NCI-H1048 (cell line): ENCODE measurements around the gene OR13J1.

Experiments used
- DNase-seq: peaks from one replicate; lab custom pipeline; 2025; lab: John Stamatoyannopoulos, UW

The OR13J1 gene

DNA sequence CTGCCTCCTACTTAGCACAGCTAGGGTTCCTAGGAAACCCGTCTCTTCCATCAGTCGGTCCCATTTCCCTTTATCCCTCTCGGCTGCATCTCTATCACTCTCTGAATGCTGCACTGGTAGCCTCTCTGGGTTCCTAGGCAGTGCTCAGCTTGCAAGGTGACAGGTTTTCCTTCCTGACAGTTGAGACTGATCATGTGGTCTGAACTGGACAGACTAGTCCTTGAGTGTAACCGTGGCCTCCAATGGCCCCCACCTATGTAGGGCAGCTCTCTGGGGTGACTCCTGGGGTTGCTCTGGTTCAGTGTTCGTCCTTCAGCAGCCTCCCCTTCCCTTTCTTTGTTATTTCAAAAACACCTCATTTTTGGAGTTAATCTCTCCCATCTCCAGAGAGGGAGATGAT lies 37.4 kb downstream of the OR13J1 start:
- no peak for DNase-seq

DNA sequence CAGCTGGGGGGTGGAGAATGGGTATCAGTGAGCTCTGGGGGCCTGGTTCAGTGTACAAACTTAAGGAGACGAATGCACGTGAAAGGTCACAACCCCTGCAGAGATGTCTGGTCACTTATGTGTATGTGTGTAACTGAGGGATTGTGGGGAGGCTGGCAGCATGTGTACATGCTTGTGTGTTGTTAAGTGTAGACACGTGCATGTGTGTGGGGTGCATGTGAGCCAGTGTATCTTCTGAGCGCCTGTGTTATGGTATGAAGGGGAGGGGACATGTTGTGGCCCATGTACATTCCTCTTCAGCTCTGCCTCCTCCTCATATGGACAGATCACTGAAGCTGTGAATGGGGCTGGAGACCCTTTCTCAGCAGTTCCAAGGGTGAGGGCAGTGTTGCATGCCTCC lies 39.2 kb downstream of the OR13J1 start:
- DNase-seq, result no peak

DNA sequence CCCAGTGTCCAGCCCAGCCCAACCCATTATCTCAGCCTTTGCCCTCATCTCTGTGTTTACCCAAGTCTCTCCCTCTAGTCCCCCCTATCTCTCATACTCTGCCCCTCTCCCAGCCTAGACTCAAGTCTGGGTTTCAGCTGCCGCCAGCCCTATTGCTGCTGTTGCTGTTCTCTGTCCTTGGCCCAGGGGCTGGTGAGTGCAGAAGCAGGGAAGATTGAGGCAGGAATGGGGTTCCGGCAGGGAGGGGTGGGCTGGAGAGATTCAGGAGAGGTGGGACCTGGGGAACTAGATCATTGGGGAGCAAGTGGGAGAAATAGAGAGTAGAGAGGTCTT lies 40.5 kb downstream of the OR13J1 start:
- DNase-seq, result no peak

DNA sequence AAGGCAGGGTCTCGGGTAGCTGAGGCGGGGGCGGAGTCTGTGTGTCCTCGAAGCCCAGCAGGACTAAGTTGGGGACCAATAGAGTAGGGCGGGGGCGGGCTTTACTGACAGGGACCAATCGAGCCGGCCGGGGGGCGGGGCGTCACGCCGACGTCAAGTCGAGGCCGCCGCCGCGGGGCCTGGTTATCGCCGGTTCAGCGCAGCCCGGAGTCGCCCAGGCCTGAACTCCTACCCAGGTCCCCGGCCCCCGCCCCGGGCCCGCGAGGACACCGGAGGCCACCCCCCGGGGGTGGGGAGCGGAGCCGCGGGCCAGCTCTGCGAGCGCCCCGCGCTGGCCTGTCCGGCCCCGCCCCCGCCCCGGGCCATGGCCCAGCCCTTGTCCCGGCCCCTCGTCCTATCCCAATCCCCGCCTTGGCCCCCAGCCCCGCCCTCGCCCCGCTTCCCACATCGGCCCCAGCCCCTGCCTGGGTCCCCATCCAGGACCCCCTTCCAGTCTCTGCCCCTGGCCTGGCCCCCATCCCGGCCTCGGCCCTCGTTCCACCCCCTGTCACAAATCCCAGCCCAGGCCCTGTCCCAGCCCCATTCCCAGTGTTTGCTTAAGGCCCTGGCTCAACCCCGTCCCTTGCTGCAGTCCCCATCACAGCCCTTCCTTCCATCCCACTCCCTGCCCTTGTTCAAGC lies 41.0 kb downstream of the OR13J1 start, which contains the start of gene TMEM8B:
Gene TMEM8B (plus strand): TSS at position 145 of the 680 bp plus-strand sequence. CDS start 220 bp downstream, at position 365.
- peak; percentile 87 for DNase-seq

DNA sequence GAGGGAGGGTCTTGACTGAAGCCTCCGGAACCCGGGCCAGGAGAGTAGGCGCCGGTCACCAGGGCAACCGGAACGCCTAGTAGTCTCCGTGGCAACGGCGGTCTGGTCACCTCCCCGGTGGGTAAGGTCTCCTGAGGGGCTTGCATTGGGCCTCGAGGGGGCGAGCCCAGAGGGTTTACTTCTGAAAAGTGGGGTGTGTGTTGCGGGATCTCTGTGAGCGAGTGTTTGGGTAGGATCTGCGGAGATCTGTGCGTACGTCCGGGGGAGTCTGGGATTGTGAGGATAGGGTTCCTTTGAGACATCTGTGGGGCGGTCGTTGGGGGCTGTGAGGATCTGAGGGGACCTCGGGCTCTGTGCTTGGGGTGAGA lies 41.5 kb downstream of the OR13J1 start, which contains the start of gene FAM221B:
Gene FAM221B (minus strand): TSS at position 17 of the 368 bp plus-strand sequence. CDS start 2,571 bp downstream, outside the sequence.
- no peak for DNase-seq

DNA sequence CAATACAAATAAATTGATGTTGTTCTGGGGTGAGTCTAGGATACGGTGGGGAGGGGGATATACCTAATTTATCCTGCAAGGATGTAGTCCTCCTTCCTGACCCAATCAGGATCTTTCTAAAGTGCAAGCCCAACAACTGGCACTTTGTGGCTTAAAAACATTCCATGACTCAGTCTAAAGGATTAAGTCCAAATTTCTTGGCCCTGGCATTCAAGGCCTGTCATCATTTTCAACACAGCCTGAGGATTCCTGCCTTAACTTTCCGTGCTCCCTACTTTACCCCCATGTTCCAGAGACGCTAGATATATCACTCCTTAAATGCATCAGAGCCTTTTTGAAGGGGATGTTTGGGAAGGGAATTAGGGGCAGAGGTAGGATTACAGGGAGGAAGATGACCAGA lies 42.7 kb downstream of the OR13J1 start:
- DNase-seq, result no peak

DNA sequence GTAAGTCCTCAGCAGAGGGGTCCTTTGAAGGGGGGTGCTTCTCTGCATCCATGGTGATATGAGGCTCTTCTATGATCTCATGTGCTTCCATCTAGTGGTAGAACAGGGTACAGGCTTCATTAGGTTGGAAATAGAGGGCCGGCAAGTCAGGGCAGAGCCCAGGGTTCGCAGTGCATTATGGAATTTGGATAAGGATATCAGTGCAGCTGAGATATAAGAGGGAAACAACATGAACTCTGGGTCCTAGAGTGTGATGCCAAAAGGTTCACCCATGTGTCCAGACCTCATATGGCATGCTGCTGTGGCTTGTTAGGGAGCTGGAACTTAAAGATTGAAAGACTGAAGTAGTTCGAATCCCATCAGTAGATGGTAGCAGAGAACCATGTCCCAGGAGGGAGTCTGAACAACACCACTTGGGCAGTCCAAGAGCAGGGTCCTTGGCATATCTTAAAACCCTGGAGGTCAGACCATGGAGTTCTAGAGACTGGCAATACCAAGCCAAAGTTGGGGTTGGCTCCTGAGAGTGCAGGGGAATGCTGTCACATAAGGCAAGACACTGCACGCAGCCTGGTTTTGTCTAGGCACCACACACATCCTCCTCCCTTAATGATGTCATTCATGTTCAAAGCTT lies 44.0 kb downstream of the OR13J1 start:
- peak; percentile 14 for DNase-seq

DNA sequence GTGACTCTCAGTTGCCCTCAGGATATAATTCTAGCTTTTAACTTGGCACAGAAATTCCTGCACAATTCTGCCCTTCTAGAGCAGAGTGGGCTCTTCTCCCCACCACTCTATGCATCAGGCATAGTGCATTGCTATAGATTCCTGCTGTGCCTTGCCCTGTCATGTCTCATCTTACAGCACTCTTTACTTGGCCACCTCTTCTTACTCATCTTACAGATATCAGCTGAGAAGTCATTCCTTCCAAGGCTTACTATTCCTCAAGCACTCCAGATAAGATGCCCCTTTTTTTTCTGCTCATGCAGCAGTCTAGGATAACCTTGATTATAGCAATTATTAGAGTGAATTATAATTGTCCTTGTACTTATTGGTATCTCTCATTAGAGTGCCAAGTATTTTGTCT lies 47.3 kb downstream of the OR13J1 start:
- no peak for DNase-seq

DNA sequence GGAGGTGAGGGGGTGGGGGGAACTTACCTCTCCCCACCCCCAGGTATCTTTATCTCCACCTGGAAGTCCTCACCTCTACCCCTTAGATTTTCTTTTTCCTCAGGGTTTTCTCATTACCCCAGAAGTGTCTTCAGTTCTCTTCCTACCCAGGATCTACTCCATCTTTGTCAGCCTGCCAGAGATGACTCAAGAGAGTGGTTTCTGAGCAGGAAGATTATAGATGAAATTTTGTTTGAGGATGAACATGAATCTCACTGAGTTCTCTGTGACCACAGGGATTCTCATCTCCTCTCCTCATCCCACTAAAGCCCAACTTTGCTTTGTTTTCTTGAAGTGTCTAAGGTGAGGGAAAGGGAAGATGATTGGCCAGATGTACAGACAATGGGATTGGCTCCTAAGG lies 50.1 kb downstream of the OR13J1 start:
- no peak for DNase-seq
